T-helper 1 cell treated with Interleukin-12 subunit alpha and Interleukin-12 subunit beta and Interleukin-4 antibody, amounts not matched to agents 30 ng/mL and 1 ng/mL, for 36 hours (primary cell): ENCODE results near the gene TBCB. TPM values are rescaled to one million over a fixed set of nuclear protein-coding genes. Genes with fewer than 3 reads are reported as not detected.
"Not testable (repeated sequence)": the region's sequence is repeated elsewhere in the genome, so short reads cannot be mapped to it uniquely, and the experiment has no call there.

Experiments used
- intact Hi-C: fragments of 100-400 bp; cut with micrococcal nuclease; formaldehyde crosslinking; loops from one replicate; pipeline ENCODE4 v1.15.1; 2024
- total RNA-seq: library from RNA; stranded (reverse); gene quantifications from 2 replicates; pipeline ENCODE4 v1.2.3, GENCODE V29; 2022

Gene TBCB
- total RNA-seq, 1 donor from 2014 or later, result 205 TPM

DNA sequence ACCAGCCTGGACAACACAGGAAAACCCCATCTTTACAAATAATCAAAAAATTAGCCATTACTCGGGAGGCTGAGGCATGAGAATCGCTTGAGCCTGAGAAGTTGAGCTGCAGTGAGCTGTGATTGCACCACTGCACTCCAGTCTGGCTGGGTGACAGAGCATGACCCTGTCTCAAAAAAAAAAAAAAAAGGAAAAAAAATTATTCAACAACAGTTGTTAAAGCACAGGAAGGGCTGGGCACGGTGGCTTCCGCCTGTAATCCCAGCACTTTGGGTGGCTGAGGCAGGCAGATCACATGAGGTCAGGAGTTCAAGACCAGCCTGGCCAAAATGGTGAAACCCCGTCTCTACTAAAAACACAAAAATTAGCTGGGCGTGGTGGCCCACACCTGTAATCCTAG is 16.0 kb downstream of the TBCB start:
- intact Hi-C loops, result not testable (repeated sequence)

GRCh38 chr19:36134867-36135266 is 19.6 kb downstream of the TBCB start:
- intact Hi-C loops, result not testable (repeated sequence)

GRCh38 chr19:36136964-36137686 is 21.9 kb downstream of the TBCB start:
- intact Hi-C loops, result no loop called here

DNA sequence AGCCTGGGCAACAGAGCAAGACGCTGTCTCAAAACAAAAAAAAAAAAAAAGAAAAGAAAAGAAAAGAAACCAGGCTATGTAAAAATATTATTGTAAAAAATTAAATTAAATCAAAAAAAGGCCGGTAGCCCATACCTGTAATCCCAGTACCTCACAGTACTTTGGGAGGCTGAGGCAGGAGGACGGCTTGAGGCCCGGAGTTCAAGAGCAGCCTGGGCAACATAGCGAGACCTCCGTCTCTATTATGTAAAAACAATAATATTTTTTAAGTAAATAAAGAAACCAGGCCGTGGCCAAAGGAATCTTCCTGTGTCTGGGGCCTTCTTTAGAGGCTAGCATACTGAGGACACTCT is 23.8 kb downstream of the TBCB start:
- intact Hi-C loops, result loop anchor here (1.0 kb wide), 2 partner anchors 144 to 208 kb away; partner anchors contain the start of gene SDHAF1

DNA sequence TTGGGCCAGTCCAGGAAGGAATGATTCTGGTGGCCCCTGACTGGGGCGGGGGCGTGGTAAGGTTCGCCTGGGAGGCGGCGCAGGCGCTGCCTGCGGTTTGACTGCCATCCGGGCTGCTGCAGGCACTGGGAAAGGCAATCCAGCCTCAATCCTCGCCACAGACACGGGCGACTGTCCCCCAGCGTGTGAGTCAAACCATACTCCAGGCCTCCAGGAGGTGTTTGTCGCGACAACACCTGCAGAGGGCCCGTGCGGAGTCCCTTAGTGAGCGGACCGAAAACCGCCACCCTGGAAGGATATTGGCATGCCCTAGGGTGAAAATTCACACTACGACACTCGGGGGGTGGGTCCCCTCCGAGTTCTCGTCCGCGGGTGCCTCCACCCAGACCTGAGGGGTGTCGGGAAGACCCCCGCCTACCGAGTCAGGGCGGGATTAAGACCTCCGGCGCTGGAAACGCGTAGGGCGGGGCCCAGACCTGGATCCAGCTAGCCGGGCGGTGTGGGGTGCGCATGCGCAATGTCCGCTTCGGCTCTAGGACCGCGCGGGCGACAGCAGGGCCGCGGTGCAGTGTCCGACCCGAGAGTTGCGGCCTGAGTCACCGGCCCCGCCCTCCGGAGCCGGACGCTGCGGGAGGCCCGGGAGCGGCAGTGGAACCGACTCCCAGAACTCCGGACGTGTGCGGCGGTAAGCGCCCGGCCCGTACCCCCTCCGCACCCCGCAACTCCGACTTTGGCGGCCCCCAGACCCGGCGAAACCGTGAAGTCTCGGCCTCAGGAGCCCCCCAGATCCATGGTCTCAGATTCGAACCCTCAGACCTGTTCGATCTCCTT is 24.4 kb downstream of the TBCB start, which contains the start of gene CAPNS1:
TSS of gene CAPNS1 (plus strand) at position 594 of the 831 bp plus-strand sequence. CDS start 946 bp downstream, outside the sequence.
- intact Hi-C loops, result loop anchor here (1.0 to 5.0 kb wide), 4 partner anchors 144 to 1328 kb away; partner anchors contain the start of genes SDHAF1, ZFP14, ZNF569 and ZNF570

GRCh38 chr19:36140304-36141038 is 25.2 kb downstream of the TBCB start:
- intact Hi-C loops, result loop anchor here (1.0 to 5.0 kb wide), 8 partner anchors 8 to 1327 kb away; partner anchors contain the start of genes TBCB, THAP8, WDR62 and ZFP14

DNA sequence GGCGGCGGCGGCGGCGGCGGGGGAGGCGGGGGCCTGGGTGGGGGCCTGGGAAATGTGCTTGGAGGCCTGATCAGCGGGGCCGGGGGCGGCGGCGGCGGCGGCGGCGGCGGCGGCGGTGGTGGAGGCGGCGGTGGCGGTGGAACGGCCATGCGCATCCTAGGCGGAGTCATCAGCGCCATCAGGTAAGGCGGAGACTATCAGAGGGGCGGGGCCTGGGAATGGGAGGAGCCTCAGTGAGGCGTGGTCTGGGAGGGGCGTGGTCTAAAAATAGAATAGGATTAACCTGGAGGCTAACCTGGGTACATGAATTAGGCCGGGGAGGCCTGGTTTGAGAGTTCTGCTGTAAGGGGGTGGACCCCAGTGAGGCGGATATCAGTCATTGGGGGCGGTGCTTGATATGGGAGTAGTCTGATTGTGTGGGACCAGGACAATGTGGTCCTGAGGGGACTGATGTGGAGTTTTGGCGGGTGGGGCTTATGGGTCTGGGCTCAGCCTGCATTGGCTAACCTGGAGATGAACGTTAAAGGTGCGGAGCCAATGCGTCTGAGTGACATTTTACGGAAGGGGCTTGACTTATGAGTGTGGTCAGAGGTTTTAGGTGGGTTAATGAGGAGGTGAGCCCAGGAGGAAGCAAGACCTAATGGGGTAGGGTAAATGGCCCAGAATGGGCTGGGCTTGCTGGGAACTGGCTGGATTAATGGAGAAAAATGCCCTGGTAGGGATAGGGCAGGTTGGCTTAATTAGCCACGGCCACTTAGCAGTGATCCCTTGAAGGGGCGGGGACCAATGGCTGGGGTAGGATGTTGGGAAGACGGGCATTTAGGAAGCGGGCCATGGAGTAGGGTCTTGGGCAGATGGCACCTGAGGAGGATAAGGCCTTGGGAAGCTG is 26.0 kb downstream of the TBCB start:
- intact Hi-C loops, result loop anchor here (1.0 to 5.0 kb wide), 8 partner anchors 9 to 1326 kb away; partner anchors contain the start of genes TBCB, THAP8, WDR62 and ZFP14

GRCh38 chr19:36142046-36142445 is 26.8 kb downstream of the TBCB start:
- intact Hi-C loops, result loop anchor here (5.0 kb wide), 2 partner anchors 235 to 1325 kb away; partner anchors contain the start of genes ZFP14, ZNF569 and ZNF570

DNA sequence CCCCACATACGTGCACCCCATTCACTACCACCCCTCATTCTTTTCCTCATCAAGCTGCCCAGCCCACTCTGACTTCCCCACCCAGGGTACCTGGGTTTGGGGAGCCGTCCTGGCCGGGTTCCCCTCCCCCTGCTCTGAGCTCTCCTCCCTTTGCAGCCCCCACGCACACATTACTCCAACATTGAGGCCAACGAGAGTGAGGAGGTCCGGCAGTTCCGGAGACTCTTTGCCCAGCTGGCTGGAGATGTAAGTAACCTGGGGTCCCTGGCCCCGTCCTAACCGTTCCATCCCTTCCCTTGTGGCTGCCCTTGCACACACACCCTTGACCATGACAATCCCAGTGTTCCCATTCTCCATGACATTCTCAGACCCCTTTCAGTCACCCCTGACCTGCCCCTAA is 27.2 kb downstream of the TBCB start:
- intact Hi-C loops, result loop anchor here (5.0 kb wide), 2 partner anchors 235 to 1325 kb away; partner anchors contain the start of genes ZFP14, ZNF569 and ZNF570

DNA sequence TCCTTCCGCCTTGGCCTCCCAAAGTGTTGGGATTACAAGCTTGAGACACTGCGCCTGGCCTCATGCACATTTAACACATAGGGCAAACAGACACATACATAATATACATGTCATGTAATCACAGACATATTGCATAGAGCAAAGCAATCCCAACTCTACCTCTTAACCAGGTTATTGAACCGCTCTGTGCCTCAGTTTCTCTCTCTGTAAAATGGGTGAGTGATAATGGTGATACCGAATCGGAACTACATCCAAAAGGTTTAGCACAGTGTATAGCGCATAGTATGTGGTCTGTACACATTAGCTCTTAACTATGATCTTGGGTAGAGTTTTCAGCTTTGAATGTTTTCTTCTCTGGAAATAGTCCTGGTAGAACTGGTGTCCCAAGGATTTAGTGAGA is 29.4 kb downstream of the TBCB start:
- intact Hi-C loops, result loop anchor here (5.0 kb wide), 2 partner anchors 233 to 1323 kb away; partner anchors contain the start of genes ZFP14, ZNF569 and ZNF570

- intact Hi-C loops, result no loop called here
Observed at GRCh38 chr19:36149673-36150406, 34.6 kb downstream of the TBCB start.

DNA sequence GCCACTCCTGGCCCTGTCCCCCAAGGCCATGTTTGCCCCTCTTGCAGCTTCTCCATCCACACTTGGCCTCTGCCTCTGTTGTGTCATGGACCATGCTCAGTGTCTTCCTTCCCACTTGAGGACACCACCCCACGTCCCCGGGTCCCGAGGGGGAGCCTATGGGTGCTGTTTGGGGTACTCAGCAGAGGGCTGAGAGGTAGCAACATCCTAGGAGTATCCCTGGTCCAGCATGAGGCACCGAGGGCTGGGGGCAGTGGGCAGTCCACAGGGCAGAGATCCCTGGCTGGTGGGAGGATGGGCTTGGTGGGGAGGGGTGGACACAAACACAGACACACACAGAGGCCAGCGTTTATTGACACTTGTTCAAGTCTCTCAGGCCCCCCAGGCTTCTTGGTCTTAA is 35.3 kb downstream of the TBCB start:
- intact Hi-C loops, result no loop called here

GRCh38 chr19:36151144-36152018 is 36.1 kb downstream of the TBCB start:
- intact Hi-C loops, result no loop called here

DNA sequence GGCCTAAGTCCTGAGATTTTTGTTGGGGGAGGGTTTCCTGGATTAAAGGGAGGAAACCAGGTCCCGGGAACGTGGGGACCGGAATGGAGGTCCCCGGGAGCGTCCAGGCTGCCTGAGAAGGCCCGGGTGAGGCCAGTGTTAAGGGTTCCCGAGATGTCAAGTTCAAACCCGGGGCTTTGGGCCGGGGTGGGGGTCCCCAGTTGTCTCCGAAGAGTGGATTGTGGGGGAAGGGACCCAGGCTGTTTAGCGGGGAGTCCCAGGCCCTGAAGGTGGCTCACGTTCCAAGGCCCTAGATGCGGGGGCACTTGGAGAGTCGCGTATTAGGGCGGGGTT is 36.7 kb downstream of the TBCB start:
- intact Hi-C loops, result no loop called here

DNA sequence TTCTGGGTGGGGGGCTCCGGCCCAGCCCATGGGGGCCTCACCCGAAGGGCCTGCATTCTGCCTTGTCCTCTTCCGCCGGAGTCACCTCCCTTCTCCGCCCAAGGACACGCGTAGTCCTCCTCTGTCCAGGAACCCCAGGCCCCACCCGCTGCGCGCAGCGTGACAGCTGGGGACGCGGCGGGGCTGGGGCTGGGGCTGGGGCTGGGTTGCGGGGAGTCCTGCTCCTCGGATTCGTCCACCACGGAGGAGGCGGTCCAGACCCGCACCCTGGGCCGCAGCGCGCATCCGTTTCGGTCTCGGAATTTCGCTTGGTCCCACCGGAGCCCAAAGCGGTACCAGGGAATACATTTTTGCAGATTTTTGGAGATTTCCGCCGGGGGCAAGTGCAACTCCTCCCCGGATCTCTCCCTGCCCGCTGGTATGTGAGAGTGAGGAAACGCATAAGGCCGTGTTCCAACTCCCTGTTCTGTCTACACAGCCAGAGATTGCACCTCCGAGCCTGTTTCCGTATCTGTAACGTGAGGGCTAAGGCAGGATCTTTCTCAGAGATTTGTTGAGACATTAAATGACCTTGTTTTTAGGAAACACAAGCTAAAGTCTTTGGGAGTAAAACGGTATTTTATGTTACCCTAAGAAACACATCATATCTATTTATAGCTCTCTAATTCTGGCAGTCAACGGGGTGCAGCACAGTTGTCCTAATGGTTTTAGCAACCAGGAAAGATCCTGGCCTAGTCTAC is 37.3 kb downstream of the TBCB start, which contains the start of gene COX7A1:
TSS of gene COX7A1 (minus strand) at position 96 of the 740 bp plus-strand sequence. CDS start at position 56, 40 bp downstream.
- intact Hi-C loops, result no loop called here

GRCh38 chr19:36153126-36153525 is 37.9 kb downstream of the TBCB start:
- intact Hi-C loops, result no loop called here

GRCh38 chr19:36160821-36161596 is 45.7 kb downstream of the TBCB start:
- intact Hi-C loops, result no loop called here
